HG02623 (cell line): Measurements from ENCODE around the gene WHRN.

ENCODE experiments used
- ATAC-seq: cut with Tn5 transposase; IDR thresholded peaks from one replicate; pipeline ENCODE4 v1.9.1; 2021; ENCODE audit warnings: moderate library complexity; ENCODE audit not compliant: unreplicated experiment

Gene WHRN

DNA sequence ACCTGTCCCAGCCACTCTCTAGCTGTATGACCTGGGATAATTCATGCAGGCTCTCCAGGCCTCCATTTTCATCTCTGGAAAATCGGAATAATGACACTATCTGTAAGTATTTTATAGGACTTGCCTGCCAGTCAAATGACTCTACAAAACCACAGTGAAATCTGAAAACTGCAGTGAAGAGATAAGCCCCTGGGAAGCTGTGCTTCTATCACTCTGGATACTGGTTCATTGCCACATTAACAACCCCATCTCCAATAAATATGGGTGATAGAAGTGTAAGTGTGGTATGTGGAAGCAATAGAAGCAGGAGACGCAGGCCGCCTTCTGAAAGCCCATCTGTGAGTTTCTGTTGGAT, 31.8 kb downstream of the WHRN start:
- ATAC-seq, result no peak

DNA sequence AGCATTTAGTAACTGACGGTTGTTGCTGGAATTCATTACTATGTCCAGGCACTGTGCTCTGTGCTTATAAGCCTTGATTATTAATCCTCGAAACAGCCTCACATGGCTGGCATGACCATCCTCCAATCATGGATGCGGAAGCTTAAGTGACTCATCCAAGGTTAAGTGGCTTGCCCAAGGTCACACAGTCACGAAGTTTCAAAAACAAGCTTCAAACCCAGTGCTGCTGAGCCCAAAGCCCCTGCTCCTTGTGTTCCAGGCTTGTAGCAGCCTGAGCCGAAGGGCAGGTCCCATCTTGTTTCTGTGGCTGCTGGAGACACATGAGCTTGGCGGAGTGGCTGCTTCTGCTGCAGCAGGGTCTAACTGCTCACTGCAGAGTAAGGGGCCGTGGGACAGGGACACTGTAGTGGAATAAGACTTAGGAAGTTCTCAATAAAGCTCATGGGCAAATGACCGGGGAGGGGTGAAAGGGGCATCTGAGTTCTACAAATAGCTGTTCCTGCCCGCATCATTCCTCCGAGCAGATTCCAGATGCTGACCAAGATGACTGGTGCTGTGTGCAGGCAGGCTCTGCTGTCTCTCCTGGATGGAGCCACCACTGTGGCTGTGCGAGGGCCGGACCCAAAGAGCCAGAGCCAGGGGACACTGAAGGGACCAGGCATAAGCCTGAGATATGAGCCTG, 32.4 kb downstream of the WHRN start:
- ATAC-seq, result no peak

DNA sequence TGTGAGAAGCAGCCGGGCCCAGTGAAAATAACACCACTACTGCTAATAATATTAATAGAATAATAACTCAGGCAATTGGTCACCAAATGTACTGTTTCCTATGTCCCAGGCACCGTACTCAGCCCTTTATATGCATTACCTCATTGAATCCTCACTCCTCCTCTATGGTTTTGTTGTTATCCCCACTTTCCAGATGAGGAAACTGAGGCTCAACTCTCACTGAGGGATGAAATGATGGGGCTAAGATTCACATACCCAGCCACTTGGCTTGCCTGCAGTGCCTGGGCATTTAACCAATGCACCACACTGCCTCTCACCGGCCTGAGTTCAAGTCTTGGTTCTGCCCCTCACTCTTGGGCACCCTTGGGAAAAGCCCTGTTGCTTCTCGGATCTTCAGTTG, 34.1 kb downstream of the WHRN start:
- no peak for ATAC-seq

DNA sequence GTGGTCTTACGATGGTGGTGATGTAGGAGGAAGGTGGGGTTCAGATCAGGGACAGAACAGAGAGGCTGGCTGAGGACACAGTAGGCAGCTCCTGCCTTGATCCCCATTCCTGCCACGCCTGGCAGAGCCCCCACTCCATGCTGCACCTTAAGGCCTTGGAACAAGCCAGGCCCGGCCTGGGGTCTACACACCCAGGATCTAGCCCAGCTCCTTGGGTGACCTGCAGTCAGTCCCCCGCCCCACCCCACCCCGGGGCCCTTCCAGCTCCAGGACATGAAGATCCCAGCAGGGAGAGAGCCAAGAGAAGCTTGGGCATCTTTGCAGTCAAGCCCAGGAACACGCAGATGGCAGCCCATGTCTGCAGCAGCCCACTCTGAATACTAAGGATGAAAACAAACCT, 34.7 kb downstream of the WHRN start:
- ATAC-seq, result no peak

DNA sequence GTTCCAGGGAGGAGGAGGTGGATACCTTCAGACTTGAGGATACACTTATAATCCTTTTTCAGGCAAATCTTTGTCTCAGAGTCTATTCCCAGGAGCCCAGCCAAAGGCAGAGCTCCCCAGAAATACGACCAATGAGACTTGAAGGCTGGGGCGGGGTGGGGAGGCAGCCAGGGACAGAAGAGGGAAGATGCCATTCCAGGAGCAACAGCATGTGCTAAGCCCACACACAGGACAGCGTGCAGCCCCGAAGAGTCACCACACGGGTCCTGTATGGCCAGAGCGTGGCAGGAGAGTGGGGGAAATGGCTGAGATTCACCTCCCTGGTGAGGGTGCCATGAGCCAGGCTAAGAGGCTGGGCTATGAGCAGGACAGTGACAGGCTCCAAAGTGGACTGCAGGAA, 35.2 kb downstream of the WHRN start:
- no peak for ATAC-seq

DNA sequence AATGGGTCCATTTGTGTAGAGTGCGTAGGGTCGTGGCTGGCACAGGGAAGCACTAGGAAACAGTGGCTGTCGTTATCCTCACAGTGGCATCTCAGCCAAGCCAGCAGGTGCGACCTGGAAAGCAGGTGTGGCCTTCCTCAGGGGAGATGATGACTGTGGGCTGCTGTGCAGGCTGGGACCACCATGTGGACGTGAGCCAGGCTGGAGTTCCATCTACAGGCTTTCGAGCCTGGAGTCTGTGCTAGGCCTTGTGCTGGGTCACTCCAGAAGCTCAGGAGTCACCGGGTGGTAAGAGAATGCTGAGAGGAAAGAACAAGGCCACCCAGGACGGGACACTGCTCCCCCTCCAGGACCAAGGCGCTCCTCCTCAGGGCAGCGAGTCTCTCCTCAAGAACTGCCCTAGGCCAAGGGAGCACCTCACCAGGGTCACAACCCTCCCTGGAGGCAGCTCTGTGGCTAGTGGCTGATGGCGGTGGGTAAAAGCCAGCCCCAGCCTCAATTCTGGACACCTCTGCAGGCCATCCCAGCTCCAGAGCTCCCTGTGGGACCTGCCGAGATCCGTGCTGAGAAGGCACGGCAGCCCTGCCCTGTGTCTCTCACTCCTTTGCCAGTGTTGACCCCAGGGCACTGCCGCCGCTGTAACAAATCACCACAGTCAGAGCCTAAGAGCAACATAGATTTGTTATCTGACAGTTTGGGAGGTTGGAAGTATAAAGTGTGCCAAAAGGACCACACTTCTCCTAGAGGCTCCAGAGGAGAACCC, 36.0 kb downstream of the WHRN start:
- no peak for ATAC-seq

DNA sequence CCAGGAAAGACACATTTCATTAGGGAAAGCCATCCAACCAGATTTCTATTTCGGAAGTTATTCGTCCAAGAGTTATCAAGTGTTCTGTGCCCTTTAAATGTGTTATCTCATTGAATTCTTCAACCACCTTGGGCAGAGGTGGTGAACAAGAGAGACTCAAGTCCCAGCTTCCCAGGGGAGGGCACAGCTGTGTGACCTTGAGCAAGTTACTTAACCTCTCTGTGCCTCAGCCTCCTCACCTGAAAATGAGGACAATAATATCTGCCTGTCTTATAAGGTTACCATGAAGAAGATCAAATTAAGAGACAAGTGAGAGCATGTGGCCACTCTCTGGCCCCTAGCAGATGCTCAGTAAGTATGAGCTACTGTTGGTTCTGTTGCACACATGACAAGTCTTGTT, 37.4 kb downstream of the WHRN start:
- no peak for ATAC-seq

DNA sequence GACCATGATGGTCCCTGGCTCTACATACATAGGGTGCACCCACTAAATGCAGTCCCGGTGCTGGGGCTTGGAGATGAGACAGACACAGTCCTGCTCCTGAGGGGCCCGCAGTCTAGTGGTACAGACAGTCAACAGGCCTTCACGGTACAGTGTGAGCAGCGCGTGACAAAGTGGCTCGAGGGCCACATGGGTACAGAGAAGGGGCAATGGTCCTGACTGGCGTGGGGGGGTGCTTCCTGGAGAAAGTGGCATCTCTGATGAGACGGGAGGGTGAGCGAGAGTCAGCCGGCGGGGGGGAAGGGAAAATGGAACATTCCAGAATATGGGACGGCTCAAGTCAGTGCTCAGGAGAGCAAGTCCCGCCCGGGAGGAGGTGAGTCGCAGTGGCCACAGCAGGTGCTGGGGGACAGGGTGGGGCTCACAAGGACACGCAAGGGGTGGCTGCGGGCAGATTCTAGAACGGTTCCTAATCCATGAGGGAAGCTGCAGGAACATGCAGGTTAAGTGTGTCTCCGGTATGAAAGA, 38.0 kb downstream of the WHRN start:
- ATAC-seq, result no peak

DNA sequence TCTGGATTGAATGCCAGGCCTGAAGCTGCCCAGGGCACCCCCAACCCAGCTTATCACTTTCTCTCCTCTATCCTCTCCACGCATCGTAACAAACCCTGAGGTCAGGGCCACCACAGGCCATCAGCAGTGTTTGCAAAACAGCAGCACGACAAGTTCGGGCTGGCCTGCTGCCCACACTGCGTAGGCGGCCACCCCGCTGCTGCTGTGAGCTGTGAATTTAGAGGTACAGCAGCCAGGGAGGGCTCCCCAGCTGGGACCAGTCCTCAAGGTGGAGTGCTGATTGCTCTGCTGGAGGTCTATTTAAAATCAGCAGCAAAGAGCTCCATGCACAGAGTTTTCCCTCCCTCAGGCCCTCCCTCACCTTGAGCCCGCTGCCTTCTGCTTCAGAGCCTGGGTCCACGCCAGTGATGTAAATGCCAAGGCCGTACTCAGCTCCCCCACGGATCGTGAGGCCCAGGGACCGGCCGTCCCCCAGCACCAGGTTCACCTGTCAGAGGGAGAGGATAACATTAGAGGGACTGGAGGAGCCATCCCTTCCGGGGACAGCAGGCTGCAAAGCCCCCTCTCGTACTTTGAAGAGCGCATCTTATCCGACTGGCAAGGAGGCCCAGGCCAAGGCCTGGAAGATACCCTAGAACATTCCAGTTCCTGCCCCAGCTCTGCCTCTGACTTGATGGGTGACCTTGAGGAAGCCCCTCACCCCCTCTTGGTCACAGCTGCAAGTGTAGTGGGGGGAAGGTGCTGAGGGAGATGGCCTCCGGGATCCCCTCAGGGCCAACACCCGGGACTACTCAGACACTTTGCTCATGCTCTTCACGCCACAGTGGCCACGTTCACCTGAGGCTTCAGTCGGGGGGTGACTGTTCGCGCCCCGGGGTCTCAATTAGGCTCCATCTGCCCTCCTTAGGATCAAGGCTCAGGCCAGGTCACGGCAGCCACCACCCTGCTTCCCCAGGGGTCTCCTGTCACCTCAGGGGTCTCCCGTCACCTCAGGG, 39.1 kb downstream of the WHRN start:
- no peak for ATAC-seq

DNA sequence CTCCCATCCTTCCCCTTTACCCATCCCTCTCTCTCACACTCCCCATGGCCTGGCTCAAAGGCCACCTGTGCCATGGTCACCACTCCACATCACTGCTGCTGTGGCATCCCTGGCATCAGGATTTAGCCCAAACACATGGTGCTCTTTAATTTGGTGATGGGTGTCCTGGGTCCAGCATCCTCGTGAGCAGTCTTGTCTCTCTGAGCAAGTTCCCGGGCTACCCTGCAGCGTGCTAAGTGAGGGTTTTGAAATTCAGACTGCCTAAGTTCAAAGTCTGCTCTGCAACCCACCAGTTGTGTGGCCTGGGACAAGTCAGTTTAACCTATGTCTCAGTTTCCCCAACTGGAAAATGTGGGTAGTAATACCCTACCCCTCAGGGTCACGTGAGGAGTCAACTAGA, 39.9 kb downstream of the WHRN start:
- no peak for ATAC-seq

DNA sequence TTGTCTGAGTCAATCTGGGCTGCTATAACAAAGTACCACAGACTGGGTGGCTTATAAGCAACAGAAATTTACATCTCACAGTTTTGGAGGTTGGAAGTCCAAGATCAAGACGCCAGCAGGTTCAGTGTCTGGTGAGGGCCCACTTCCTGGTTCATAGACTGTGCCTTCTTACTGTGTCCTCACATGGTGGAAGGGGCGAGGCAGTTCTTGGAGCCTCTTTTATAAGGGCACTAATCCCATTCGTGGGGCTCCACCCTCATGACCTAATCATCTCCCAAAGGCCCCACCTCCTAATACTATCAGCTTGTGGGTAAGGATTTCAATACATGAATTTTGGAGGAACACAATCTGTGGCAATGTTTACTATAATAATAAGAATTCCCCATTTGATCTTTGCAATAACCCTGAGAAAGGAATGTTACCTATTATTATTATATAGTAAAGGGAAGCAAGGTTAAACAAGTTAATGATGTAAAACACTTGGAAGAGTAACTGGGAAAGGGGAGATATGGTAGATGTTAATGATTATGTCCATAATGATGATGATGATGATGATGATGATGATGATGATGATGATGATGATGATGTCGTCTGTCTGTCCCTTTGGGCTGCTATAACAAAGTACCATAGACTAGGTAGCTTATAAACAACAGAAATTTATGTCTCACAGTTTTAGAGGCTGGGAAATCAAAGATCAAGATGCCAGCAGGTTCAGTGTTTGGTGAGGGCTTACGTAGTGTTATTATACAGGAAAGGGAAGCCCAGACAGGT, 40.8 kb downstream of the WHRN start:
- no peak for ATAC-seq

DNA sequence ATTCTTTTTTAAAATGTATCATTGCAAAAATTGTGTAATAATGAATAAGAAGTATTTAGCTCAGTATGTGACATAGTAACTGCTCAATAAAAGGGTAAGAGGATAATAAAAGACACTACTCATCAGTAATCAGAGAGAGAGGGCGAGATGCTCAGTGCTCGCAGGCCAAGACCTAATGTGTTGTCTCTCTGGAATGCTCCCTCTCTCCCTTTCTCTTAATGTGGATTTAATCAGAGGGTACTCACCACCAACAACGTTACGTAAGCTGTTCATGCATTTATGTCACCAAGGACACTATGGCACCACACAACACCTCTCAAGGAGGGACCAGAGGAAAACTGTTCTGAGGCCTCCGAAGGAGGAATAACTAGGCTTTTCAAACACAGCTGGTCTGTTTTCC, 42.5 kb downstream of the WHRN start:
- no peak for ATAC-seq

DNA sequence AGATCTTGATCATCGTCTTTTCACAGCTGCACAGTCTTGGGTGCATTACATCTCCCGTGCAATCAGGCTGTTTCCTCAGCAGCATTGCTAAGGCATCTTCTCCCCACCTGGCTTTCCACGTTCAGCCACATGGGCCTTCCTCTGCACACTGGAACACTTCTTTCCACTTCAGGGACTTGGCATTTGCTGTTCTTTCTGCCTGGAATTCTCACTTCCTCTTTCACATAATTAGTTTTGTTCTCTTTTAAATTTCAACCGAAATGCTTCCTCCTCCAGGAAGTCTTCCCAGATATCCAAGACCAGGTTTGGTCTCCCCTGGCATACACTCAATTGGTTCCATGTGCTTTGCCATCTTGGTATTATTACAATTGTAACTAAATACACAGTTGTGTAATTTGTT, 43.8 kb downstream of the WHRN start:
- ATAC-seq, result no peak

DNA sequence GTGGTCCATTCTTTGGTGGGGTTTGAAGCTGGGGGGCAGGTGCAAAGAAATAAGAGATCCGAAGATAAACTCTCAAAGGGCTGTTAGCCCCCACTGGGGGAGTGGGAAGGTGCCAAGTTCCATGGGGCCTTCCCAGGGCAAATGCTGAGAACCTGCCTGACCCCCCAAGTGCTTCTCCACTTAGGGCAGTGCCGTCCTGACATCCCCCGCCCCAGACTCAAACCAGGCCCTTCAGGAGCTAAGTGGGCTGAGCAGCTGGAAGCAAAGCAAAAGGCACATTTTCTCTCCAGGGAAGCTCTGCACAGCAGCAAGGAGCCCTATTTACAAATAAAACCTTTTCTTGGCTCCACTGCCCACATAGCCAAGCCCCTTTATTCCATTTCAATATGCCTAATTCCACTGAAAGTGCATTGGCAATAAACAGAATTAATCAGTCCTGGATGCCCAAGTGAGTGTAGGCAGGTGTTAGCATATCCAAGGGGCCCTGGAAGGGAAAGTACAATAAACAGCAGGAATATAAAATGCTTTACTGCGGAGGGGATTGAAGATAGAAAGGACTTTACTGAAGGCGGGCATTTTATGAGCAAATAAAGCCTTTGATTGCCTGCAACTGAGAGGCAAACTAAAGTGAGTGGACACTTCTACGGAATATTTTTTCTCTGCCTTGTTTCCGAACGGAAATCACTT, 44.6 kb downstream of the WHRN start:
- no peak for ATAC-seq

DNA sequence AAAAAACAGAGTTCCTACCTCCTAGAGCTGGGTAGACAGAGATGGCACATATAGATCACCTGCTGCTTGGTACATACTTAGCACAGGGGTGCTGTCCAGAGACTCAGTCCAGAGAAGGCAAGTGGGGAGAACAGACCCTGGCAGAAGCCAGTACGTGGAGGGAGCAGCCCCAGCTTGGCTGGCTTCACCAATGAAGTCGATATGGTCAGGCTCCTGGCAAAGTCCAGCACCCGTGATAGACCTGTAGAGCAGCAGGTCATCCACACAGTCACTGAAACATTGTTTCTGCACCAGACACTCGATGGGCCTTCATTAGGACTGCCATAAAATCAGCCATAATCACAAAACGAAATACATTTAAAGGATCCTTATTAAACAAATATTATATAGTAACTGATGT, 45.8 kb downstream of the WHRN start:
- ATAC-seq, result no peak

DNA sequence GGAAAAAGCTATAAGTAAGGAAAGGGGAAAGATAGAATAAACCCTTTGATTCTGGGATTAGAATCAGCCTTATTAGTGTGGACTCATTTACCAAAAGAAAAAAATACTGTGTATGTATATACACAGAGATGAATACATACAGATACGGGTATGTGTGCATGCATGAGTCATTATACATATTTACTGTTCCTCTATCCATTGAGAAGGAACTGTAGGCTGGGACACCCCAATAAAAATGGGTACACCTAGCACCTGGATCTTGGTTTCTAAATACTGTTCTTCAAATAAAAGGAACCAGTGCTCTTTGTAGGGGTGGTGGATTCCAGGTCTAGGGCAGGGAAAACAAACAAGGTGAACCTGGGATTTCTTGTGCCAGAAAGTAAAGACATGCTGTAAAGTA, 48.3 kb downstream of the WHRN start:
- no peak for ATAC-seq

DNA sequence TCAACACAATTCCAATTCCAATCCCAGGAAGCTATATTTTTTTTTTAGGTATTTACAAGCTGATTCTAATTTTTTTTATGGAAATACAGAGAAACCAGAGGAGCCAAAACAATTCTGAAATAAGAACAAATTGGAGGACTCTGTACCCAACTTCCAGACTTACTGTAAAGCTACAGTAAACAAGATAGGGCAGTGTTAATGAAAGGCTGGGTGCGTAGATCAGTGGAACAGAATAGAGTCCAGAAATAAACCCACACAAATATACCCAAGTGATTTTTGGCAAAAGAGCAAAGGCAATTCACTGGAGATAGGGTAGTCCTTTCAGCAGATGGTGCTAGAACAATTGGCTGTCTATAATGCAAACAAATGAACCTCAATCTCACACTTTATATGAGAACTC, 50.6 kb downstream of the WHRN start:
- no peak for ATAC-seq

DNA sequence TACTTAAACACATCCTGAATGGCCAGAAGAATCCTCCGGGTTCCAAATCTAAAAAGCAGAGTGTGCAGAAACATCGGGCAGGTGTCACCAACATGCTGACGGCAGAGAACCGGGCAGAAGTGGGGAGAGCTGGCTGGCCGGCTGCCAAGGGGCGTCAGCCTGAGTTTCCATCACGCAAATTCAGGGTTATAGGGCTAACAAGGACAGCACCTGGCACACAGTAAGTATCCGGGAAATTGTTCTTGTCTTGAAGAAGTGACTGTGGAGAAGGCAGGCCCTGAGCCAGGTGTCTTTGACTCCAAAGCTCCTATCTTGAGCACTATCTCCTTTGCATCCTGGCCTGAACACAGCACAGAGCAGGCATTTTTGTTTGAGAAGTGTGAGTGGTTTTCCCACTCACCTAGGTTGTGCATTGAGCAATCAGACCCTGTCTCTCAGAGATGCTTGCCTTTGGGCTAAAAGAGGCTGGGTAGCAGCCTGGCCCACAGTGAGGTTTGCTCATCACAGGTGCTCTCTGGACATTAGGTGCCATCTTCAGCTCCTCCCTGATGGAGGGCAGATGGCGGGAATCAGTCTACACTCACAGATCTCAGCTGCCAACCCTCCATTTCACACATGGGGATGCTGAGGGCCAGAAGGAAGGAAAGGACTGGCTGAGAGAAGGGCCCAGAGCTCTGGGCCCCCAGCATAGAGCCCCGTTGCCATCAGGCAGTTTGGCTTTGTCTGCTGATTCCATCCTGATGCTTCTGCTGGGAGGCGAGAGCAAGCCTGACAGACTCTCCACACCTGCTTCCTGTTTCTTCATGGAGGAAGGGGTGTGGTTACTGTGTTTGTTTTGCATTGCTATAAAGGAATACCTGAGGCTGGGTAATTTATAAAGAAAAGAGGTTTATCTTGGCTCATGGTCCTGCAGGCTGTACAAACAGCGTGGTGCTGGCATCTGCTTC, 52.8 kb downstream of the WHRN start:
- ATAC-seq, result no peak

DNA sequence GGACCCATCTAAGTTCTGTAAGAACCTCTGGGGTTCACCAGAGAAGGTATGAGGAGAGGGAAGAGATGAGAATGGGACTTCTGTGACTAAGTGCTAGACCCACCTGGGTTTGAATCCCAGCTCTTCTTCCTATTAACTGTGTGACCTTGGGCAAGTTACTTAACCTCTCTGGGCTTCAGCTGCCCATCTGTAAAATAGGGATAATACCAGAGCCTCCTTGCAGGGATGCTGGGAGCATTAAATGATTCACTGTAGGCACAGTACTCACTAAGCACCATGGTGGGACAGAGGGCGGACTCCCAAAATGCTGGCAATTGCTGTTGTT, 53.6 kb downstream of the WHRN start:
- no peak for ATAC-seq
